Chondrocyte (in vitro differentiated cells): ENCODE results near the gene KIAA0825. TPM values are rescaled to one million over a fixed set of nuclear protein-coding genes. Genes with fewer than 3 reads are reported as not detected.

ENCODE experiments used
- DNase-seq: peaks from one replicate; pipeline ENCODE4 v3.0.0; 2021; ENCODE audit warnings: mixed read lengths, low spot score
- H3K27ac Mint-ChIP-seq: one replicate; pipeline ENCODE4 v1.8.0; 2021; ENCODE audit warnings: mild to moderate bottlenecking, moderate library complexity, mixed read lengths; ENCODE audit not compliant: unreplicated experiment
- H3K27me3 Mint-ChIP-seq: 2 replicates; pipeline ENCODE4 v1.8.0; 2021; ENCODE audit warnings: low read depth, mixed read lengths
- H3K36me3 Mint-ChIP-seq: 2 replicates; pipeline ENCODE4 v1.8.0; 2021; ENCODE audit warnings: low read depth, mixed read lengths
- H3K4me1 Mint-ChIP-seq: 2 replicates; pipeline ENCODE4 v1.8.0; 2021; ENCODE audit warnings: low read depth, mild to moderate bottlenecking, mixed read lengths
- H3K4me3 Mint-ChIP-seq: one replicate; pipeline ENCODE4 v1.8.0; 2021; ENCODE audit warnings: mild to moderate bottlenecking, moderate library complexity, mixed read lengths; ENCODE audit not compliant: unreplicated experiment
- H3K9me3 Mint-ChIP-seq: 2 replicates; pipeline ENCODE4 v1.8.0; 2021; ENCODE audit warnings: low read depth, mixed read lengths
- CTCF ChIP-seq: fragments of 200-600 bp; sonication (generic); IDR thresholded peaks from 2 replicates; pipeline ENCODE4 v1.5.0; 2021; ENCODE audit warnings: antibody characterized with exemption, mild to moderate bottlenecking, moderate library complexity
- total RNA-seq: library from RNA; stranded (reverse); gene quantifications from 3 replicates; pipeline ENCODE4 v1.2.1, GENCODE V29; 2021

Gene KIAA0825
- total RNA-seq, 1 donor from 2014 or later, result 3.4 TPM

GRCh38 chr5:94544031-94544650 is 74.3 kb downstream of the KIAA0825 start:
- no peak overlapping the region for H3K4me3 Mint-ChIP-seq
- no peak overlapping the region for H3K27ac Mint-ChIP-seq
- H3K4me1 Mint-ChIP-seq, result peaks cover 8% of the 10 kb centered on the region
- H3K36me3 Mint-ChIP-seq, result peaks cover 10% of the 10 kb centered on the region
- TF ChIP-seq CTCF, result no peak
- DNase-seq, result no peak
- H3K9me3 Mint-ChIP-seq, result peaks cover 18% of the 10 kb centered on the region
- no peaks in the 10 kb centered on the region for H3K27me3 Mint-ChIP-seq

DNA sequence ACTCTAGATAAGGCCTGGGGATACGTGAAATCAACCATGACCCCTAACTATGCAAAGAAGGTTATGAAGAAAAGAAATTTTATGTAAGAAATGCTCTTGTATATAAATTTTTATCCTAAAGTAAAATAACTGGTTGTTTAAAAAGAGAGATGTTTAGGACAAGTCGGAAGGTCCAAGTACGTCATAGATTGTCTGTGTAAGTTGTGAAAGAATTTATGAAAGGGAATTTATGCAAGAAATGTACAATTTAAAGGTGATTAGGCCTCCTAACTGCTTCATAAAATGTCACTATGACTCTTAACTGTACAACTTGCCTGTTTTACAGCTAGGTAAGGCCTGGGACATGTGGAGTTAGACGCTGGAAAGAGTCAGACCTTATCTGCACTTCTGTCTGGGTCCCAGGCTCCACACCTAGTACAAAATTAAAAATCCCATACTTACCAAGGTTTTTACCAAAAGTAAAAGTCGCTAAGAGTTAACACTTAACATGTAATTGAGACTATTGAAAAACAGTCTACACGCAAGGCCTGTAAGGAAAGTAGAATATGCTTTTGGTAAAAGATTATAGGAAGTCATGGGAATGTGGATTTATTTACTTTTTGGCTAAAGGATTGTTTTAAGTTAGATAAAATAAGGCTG is 77.4 kb downstream of the KIAA0825 start:
- Mint-ChIP-seq H3K4me1 (peaks cover 8% of the 10 kb centered on the region), H3K9me3 (peaks cover 18% of the 10 kb centered on the region), H3K27ac (no peak overlapping the region), H3K27me3 (no peaks in the 10 kb centered on the region), H3K36me3 (peaks cover 10% of the 10 kb centered on the region), H3K4me3 (no peak overlapping the region)
- TF ChIP-seq CTCF, result no peak
- no peak for DNase-seq

DNA sequence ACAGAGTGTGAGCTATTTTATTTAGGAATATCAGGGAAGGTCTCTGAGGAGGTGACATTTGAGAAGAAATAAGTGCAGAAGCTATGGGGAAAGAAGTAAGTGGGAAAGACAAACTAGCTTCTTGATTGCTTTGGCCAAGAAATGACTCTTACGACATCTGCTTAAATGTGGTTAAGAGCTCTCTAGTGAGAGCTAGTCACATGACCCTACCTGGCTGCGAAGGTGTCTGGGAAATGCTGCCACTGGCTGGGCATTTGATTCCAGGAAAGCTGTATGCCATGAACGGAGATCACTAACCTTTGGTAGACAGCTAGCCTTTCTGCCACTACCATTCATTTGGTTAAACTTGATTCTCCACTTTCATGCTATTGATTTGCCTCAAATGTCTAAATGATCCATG is 80.1 kb downstream of the KIAA0825 start:
- no peaks in the 10 kb centered on the region for H3K27me3 Mint-ChIP-seq
- DNase-seq, result no peak
- no peak overlapping the region for H3K27ac Mint-ChIP-seq
- H3K4me1 Mint-ChIP-seq, result no peaks in the 10 kb centered on the region
- H3K9me3 Mint-ChIP-seq, result peaks cover 18% of the 10 kb centered on the region
- H3K4me3 Mint-ChIP-seq, result no peak overlapping the region
- TF ChIP-seq CTCF, result no peak
- peaks cover 9% of the 10 kb centered on the region for H3K36me3 Mint-ChIP-seq

GRCh38 chr5:94526706-94527105 is 91.7 kb downstream of the KIAA0825 start:
- H3K4me3 Mint-ChIP-seq, result no peak overlapping the region
- no peaks in the 10 kb centered on the region for H3K36me3 Mint-ChIP-seq
- H3K9me3 Mint-ChIP-seq, result no peaks in the 10 kb centered on the region
- no peak overlapping the region for H3K27ac Mint-ChIP-seq
- no peaks in the 10 kb centered on the region for H3K27me3 Mint-ChIP-seq
- TF ChIP-seq CTCF, result no peak
- no peak for DNase-seq
- peaks cover 4% of the 10 kb centered on the region for H3K4me1 Mint-ChIP-seq

DNA sequence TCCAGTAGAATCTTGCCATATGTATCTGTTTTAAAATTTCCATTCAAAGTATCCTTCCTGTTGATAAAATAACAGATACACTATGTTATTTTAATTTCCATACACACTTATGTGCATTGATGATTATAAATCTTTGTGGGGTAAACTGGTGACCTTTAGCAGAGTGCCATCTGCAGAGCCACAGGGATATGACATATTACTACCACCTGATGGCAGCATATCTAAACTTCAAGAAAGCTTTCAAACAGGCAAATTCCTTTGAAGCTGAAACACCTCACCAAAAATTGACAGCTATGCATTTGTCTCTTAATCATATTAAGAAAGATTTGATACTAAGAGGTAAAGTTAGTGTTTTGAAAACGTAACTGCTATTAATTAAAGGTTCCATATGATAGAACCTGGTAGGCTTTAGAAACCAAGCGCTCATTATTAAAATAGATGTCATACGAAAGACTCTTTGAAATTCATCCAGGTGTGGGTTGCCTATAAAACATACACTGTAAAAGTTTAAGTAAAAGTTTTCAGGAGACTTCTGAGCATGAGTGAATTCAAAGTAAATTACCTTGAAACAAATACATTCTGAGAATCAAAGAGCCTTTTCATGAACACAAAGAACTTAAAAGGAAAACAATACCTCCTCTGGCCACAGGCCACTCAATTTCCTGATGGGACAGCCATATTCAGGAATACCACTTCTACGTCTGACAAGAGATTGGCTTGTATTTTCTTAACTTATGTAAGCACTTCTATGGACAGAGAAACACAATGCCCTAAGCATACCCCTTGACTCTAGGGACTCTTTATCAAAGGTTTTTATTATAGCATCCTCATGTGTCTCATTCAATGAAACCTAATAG is 93.3 kb downstream of the KIAA0825 start:
- DNase-seq, result no peak
- H3K4me1 Mint-ChIP-seq, result peaks cover 4% of the 10 kb centered on the region
- peak; percentile 85 for TF ChIP-seq CTCF
- H3K4me3 Mint-ChIP-seq, result no peak overlapping the region
- no peaks in the 10 kb centered on the region for H3K36me3 Mint-ChIP-seq
- H3K27me3 Mint-ChIP-seq, result no peaks in the 10 kb centered on the region
- no peak overlapping the region for H3K27ac Mint-ChIP-seq
- H3K9me3 Mint-ChIP-seq, result no peaks in the 10 kb centered on the region
